ENCODE results near the gene LIN7A.

LIN7A gene

DNA sequence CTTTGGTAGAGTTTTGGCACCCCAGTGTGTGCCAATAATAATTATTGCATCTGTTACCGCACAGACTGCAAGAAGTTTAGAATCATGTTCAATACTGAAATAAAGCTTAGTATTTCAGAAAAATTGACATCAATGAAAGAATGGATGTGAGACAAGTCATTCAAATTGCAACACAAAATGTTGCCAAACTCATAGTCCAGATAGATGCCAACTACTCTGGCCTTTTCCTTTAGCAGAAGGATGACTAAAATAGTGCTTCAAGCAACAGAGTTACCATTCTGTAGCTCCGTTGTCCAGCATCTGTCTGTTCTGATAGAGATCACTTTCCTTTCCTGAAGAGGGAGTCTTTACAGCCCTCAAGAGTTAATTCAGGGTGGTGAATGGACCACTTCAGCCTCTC lies 77.5 kb downstream of the LIN7A start:
- DNase-seq (ENCODE audit: low read depth): no peak

DNA sequence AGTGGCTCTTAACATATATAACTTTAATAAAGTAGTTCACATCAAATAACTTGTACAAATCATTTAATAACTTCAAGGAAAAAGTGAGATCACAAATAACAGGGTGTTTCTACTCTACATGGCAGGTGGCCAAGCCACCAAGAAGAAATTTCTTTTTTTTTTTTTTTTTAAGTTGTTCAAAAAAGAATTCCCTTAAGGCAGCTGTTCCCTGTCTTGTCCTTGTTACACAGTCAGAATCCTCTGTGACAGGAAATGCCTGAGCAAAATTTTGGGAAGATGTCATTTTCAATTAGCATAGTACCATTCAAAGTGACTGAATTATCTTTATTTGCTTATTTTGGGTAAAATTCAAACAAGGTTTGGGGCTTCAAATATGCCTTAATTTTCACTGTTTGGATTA lies 79.4 kb downstream of the LIN7A start:
- no peak for DNase-seq (ENCODE audit: low read depth)

DNA sequence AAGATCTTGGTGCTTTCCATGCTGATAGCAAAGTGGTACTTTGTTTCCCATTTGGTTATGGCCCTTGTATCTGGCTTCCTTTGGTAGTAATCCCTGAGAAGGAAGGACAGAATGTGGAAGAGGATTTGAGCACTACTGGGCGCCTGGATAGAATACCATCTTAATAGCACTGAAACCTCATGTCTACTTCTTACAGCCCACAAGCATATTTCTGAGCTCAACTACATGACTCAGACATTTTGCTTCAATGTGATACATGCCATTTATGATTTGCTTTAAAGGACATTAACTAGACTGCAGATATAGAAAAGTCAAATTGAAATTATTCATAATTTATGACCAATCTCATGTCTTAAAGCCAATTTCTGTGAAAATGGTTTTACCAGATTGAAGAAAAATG lies 80.4 kb downstream of the LIN7A start:
- DNase-seq (ENCODE audit: low read depth): no peak

DNA sequence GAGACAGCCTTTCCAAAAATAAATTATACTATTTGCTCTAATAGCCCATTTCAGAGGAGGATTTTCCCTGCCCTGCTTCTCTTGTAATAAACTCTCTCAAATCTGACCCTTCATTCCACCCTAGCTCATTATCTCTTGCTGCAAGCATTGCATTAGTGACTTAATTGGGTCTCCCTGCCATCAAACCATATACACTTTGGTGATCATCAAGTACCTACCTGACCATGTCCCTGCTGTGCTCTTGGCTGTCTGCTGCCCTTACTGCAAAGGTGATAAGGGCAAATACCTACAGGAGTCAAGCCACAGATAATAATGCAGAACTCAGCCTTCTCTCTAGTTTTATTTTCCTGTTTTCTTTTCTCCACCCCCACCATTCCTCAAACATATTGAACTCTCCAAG lies 88.4 kb downstream of the LIN7A start:
- DNase-seq (ENCODE audit: low read depth): no peak

DNA sequence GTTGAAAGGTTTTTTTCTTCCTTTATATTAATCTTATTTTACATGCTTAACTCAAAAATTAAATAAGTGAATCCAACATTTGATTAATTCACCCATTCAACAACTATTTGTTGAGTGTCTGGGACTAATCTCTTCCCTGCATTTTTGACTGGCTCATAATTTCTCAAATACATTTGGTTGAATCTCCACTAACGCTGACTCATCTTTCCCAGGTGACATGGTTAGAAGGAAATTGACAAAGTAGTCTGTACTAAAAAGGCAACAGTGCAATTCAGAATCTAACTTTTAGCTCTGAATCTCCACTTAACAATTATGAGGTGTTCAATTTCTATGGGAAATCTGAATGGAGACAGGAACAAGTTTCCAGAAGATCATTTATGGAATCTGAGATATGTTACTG lies 88.9 kb downstream of the LIN7A start:
- DNase-seq (ENCODE audit: low read depth): no peak

DNA sequence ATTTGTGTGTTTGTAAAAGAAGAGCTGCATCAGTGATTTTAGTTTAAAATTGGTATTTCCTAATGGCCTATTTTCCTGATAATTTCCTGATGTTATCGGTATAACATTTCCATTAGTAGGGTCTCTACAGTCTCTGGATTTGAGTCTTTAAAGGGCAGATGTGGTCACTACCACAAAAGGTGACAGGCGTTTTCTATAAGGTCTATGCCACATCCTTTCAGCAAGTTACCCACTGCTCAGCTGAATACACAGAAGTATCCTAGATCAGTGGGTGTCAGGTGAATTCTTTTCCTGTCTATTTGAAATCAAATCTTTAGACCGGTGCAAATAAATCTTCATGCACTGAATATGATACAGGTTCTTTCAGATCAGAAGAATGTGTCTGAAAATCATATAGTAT lies 90.2 kb downstream of the LIN7A start:
- no peak for DNase-seq (ENCODE audit: low read depth)

DNA sequence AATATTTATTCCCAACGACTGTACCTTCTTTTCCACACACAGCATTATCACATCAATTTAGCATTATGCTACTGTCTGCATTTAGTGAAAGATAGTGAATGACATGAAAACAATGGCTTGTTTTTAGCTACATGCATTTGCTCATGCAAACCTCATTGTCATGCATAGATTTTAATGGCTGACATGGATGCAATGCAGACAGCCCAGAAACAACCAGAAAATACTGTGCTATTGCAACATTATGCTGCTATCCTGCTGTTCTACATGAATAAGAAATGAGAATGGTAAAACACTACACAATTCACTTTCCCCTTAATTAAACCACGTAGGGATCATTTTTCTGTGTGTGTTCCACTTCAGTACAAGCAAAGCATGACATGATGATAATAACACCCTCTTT lies 90.8 kb downstream of the LIN7A start:
- no peak for DNase-seq (ENCODE audit: low read depth)

DNA sequence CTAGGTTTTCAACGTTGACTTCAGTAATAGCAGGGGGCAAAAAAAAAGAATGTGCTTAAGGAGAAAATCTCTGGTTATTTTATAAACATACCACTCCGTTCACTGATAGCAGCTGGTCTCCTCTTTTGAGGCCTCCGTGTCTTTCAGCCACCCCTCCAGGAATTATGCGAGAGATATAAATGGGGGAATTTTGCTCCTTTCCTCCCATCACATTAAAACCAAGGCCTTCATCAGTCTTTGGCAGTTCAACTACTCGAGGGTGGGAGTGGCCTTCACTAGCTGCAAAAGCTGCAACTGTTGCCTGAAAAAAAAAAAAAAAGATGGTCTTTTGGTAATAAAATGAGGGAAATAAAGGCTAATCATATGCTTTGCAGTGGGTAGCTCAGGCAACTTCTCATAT lies 92.1 kb downstream of the LIN7A start:
- no peak for DNase-seq (ENCODE audit: low read depth)

DNA sequence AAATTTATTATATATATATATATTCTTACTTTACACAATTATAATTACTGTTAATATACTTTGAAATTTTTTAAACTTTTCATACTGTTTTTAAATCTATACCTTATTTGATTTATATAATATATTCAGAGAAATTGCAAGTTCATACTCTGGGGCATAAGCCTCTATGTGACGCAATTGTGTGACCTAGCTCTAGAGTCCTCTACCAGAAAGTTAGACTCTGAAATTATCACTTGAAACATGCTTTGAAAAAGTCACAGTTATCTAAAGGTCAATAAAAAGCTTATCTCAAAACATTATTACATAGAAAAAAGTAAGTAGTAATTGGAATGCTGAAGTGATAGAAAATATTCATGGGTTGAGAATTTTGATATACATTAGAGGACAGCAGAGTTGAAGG lies 93.8 kb downstream of the LIN7A start:
- no peak for DNase-seq (ENCODE audit: low read depth)

DNA sequence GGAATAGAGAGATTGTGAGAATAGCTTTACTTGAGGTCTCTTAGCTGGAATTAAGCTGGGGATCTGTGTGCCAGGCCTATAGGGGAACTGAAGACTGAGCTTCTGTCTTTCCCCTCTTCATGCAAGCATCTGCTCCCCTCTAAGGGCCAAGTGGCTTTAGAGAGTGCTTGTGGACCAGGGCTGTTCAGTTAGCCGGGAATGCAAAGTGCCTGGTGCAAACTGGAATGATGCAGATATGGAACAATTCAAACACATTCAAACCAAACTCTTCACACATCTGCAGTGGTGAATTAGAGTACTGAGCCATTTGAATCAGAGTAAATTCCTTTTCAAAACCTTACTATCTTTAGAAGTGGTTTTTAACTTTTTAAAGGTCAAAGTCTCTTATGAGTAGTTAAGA lies 99.0 kb downstream of the LIN7A start:
- DNase-seq (ENCODE audit: low read depth): no peak

DNA sequence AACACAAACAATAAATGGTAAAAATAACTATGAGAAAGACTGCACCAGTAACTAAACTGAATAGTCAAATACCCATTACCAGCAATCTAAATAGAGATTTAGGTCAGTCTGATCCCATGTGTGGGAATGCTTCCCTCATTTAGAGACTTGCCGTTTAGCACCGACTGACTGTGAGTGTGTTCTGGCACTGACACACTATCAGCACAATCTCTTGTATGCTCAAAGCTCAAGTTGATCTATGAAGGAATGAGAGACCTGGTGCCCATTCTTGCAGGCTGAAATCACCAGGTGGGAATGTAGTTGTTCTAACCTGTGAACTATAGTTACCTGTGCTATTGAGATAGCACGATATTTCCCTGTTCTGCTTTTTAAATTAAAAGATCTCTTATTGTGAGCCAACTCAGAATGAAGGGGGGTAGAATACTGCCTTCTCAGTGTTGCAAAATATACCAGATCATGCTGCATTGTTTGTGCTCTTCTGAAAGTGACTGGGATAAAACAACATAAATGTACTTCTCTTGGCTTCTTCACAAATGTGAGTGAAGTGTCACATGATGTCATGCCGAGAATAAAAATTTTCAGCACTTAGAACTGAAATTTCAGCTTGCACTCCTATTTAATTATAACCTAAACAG lies 99.6 kb downstream of the LIN7A start:
- no peak for DNase-seq (ENCODE audit: low read depth)

DNA sequence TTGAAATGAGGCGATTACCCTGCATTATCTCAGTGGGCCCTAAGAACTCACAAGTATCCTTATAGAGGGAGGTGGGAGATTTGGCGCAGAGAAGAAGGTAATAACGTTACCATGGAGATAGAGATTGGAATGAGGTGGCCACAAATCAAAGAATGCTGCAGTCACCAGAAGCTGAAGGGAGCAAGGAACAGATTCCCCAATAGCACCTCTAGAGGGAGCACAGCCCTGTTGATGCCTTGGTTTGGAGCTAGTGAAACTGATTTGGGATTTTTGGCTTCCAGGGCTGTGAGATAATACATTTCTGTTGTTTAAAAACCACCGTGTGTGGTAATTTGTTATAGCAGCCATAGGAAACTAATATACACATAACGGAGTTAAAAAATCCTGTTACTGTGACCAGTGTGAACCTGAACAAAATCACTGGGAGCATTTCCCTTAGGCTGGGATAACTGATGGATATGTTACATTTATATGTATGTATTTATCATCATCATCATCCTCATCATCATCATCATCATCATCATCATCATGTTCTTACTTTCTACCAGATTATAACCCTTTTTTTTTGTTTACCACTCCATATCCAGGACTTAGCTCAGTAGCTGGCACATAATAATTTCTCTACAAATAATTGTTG lies 100.3 kb downstream of the LIN7A start:
- DNase-seq (ENCODE audit: low read depth): no peak

DNA sequence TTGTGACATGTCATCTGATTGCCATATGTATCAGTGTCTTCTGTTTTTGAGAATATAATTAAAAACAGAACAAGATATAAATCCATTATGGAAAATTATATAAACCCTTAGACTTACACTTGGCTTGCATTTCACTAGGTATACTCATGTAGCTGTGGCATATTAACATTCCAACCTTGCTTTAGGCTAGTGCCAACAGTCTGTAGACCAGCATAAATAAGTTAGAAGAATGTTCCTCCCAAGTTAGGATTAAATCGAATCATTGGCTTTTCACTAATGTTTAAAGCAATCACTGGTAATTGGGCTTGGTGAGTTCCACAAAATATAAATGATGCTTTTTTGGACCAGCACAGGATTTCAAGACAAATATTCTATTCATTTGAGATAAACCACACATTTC lies 103.0 kb downstream of the LIN7A start:
- no peak for DNase-seq (ENCODE audit: low read depth)

DNA sequence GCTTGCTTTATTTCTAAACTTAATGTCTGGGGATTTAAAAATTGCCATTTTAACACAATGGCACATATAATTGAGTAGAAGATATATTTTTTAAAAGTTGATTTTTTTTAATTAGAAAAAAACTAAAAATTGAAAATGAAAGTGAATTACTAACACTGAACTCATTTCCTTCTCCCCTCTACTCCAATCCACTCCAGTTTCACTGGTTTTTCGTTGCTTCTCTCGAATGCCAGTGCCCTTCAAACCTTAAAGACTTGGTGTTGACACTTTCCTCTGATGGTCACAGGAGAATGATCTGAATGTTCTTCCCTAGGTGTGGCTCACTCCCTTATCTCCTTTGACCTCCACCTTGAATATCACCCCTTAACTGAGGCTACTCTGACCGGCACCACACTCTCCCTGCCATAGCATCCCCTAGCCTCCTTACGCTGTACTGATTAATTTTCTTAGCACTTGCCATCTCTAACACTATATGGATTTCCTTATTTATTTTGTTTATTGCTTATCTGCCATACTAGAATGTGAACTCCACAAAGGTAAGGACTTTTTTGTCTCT lies 107.1 kb downstream of the LIN7A start:
- no peak for DNase-seq (ENCODE audit: low read depth)

DNA sequence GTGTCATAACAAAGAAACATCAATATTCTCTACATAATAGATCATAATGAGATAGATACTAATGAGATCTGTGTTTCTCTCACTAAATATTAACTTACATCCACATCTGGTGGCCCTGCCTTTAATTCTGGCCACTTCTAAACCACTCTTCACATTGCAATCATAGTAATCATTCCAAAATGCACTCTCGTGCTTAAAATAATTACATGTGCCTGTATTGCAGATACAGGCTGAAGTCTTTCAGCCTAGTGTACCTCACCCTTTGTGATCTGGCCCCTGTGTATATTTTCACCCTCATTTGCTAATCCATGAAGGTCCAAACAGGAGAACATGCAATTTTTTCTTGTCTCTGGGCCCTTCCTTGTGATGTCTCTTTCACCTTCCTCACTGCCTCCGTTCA lies 108.0 kb downstream of the LIN7A start:
- no peak for DNase-seq (ENCODE audit: low read depth)

DNA sequence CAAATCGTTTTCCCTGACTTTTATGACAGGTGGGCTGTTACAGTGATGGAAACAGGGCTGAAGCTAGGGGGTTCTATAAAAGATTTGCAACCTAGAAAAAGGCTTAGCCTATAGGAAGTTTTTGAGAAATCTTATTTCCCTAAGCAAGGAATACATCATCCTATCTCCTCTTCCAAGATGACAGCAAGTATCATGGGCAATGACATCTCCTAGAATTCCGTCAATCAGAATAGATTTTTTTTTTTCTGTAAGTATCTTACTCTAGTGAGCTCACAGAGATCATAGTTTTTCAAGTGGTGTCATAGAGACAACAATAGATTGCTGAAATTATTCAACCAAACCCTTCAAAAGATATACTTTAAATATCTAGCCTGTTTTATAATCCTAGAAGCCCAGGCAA lies 112.2 kb downstream of the LIN7A start:
- no peak for DNase-seq (ENCODE audit: low read depth)

DNA sequence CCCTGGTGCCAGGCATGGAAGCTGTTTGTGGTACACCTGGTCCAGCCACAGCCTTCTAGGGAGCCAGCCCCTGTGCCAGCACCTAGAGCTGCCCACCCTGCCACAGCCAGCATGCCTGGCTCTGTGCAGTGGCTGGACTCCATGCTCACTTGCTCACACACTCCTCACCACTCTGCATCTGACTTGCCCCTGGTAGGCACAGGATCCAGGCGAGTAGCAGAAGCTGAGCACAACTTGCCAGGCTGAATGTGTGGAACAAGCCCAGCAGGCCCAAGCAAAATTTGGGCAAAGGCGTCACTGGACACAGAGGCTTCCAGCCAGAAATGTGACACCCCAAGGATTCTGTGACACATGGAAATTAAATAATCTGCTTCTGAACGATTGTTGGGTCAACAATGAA lies 114.3 kb downstream of the LIN7A start:
- no peak for DNase-seq (ENCODE audit: low read depth)

DNA sequence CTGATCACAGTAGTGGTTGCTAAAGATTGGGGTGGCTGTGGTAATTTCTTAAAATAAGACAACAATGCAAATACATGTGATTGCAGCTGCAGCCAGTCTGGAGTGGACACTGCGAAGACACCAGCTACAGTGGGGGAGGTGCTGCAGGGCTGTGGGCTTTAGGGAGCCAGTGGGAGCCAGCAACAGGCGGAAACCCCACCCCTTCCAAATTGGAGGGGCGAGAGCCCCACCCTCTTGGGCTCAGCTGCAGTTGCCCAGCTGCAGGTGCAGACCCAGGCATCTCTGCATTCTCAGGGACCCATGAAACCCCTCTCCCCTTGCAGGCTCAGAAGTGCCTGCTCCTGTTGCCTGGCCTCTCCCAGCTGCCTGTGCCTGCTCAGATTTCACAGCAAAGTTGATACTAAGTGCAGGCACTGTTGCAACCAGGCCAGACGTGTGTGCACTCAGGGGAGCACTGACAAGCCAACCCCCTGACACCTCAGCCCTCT lies 116.2 kb downstream of the LIN7A start:
- DNase-seq (ENCODE audit: low read depth): no peak

DNA sequence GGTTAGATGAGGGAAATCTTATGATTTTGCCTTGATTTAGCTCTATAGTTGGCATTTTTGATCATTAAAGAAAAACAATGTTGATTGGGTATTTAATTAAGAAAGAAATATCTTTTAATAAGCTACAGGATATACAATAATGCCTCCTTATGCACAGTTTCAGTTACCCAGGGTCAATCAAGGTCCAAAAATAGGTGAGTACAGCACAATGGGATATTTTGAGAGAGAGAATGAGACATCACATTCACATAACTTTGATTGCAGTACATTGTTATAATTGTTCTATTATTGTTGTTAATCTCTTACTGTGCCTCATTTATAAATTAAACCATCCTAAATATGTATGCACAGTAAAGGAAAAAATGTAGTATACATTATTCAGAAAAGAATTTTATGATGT lies 118.9 kb downstream of the LIN7A start:
- DNase-seq (ENCODE audit: low read depth): no peak

DNA sequence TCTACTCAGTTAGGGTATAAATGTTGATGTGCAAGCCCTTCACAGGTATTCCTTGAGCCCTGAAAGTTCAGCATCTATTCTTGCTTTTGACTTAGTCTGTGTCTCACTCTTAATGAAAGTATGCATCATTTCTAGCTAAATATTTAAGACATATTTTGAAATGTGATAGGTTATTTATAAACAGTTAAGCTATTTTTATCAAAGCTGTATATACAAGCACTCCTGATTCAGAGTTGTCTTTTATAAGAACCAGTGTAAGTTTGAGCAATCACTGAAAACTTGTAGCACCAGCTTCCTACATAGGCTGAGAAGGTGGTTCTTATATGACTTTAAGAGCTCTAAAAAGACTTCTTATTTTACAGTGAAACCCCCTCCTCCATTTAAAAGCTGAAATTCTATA lies 122.4 kb downstream of the LIN7A start:
- DNase-seq (ENCODE audit: low read depth): no peak

DNA sequence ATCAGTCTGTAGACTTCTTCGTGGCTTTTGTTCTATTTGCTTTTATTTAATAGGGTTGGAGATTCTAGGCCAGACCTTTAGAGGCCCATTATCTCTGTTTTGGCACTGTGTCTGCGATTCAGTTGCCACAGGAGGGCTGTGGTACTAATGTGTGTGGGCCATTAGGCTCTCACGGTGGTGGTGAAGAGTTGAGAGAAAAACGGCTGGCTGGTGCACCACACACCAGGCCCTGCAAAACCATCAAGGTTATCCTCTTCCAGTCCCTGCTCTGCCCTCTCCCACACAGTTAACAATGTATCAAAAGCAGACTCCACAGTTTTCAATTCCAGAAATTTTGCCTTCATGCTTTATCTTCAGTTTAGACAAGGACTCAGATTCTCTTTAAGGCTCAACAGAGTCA lies 123.3 kb downstream of the LIN7A start:
- no peak for DNase-seq (ENCODE audit: low read depth)

DNA sequence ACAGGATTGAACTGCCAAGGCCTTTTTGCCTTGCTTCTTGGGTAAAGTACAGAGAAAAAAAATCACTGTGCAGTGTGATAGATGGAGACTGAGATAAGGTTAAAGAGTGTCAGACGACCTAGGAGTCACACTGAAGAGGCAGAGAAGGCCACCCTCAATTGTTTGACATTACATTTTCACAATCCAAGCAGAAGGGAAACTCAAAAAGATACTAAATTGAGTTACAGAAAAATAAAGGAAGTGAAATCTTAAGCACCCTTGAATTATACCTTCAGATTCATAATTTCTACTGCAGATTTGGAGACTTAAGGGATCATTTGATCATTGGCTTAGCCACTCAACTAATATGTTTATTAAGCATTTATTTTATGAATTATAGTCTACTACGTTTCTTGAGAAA lies 123.9 kb downstream of the LIN7A start:
- DNase-seq (ENCODE audit: low read depth): no peak

DNA sequence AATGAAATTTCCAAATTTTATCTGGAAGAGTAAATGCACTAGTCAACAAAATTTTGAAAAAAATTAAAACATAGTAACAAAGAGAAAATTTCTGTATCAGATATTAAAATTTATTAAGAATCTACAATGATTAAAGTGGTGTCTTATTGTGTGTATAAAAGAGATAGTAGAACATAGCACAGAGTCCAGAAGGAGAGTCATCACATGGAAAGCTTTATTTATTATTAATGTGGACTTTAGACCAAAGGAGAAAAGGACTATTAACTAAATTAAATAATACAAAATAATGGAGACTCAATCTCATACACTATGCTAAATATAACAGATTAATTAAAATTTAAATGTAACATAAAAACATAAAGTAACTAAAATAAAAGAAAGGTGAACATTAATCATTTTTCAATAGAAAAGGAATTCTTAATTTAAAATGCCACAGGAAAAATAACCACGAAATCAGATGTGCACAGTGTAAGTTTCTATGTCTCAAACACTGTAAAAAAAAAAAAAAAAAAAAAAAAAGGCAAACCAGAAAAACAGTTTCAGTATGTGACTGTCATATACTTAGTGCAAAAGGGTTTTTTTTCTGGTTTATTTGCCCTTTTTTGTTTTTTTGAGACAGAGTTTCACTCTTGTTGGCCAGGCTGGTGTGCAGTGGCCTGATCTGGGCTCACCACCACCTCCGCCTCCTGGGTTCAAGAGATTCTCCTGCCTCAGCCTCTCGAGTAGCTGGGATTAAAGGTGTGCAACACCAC lies 125.6 kb downstream of the LIN7A start:
- no peak for DNase-seq (ENCODE audit: low read depth)

Measured in T follicular helper cell (primary cell).